ENCODE data around the gene SMYD3. TPM values are rescaled to one million over a fixed set of nuclear protein-coding genes. Genes with fewer than 3 reads are reported as not detected.

The SMYD3 gene
- total and polyA plus RNA-seq, 9 of the 15 experiments (the other 6 are each of a cell fraction or from before 2014, with no cell fraction given): 128 to 440 (median 197) TPM

GRCh38 chr1:246078888-246079252 lies 428.2 kb downstream of the SMYD3 start (continued):
- peak; percentile 88 for TF ChIP-seq ZBTB40 (IDR thresholded peaks at IDR 0.05)
- TF ChIP-seq ZBTB40 (CRISPR knock-in tag; IDR thresholded peaks at IDR 0.05): peak; percentile 90
- TF ChIP-seq ETS2 (tag; IDR thresholded peaks at IDR 0.05; ENCODE audit: borderline replicate concordance, poor library complexity, severe bottlenecking): no peak
- TF ChIP-seq RNF219 (CRISPR knock-in tag; IDR thresholded peaks at IDR 0.05): no peak
- no peak for TF ChIP-seq C11orf30 (IDR thresholded peaks at IDR 0.05; ENCODE audit: low read depth)
- TF ChIP-seq E2F5 (CRISPR knock-in tag; IDR thresholded peaks at IDR 0.05): no peak
- no peak for TF ChIP-seq PBX2 (CRISPR knock-in tag; IDR thresholded peaks at IDR 0.05; ENCODE audit: low read depth)
- TF ChIP-seq PBX2 (tag; conservative IDR thresholded peaks at IDR 0.05; ENCODE audit: low read depth): 0 out of 2 replicates have a peak, but pooled peaks have one; percentile 0
- no peak for TF ChIP-seq ZNF639 (CRISPR knock-in tag; conservative IDR thresholded peaks at IDR 0.05 in 1 of 2, IDR thresholded peaks at IDR 0.05 in 1 of 2)

Data from K562 (cell line).